HG02840 (cell line): ENCODE results near the gene TRPM5.

Experiments used
- ATAC-seq: cut with Tn5 transposase; IDR thresholded peaks from one replicate; pipeline ENCODE4 v1.9.1; 2021; ENCODE audit warnings: mild to moderate bottlenecking, moderate library complexity, moderate number of reproducible peaks; ENCODE audit not compliant: unreplicated experiment, low FRiP score

TRPM5 gene

DNA sequence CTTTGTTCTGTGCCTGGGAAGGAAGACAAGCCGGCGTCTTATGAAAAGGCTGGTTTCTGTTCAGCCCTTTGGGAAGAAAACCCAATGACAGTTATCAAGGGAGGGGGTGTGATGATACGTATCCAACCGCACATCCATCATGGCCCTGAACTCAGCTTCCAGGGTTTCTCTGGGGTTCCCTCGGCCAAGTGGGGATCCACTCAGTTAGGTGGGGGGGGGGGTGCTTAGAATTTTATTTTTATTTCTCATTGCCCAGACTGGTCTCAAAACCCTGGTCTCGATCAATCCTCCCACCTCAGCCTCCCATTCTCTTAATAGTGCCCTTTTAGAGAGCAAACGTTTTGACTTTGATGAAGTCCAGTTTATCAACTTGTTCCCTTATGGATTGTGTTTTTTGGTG is 26.2 kb upstream of the TRPM5 start:
- no peak for ATAC-seq

- ATAC-seq: no peak
Observed at GRCh38 chr11:2468363-2469235, 24.3 kb upstream of the TRPM5 start.

- no peak for ATAC-seq
Observed at GRCh38 chr11:2467695-2468055, 23.4 kb upstream of the TRPM5 start.

GRCh38 chr11:2466869-2467694 is 22.8 kb upstream of the TRPM5 start:
- no peak for ATAC-seq

DNA sequence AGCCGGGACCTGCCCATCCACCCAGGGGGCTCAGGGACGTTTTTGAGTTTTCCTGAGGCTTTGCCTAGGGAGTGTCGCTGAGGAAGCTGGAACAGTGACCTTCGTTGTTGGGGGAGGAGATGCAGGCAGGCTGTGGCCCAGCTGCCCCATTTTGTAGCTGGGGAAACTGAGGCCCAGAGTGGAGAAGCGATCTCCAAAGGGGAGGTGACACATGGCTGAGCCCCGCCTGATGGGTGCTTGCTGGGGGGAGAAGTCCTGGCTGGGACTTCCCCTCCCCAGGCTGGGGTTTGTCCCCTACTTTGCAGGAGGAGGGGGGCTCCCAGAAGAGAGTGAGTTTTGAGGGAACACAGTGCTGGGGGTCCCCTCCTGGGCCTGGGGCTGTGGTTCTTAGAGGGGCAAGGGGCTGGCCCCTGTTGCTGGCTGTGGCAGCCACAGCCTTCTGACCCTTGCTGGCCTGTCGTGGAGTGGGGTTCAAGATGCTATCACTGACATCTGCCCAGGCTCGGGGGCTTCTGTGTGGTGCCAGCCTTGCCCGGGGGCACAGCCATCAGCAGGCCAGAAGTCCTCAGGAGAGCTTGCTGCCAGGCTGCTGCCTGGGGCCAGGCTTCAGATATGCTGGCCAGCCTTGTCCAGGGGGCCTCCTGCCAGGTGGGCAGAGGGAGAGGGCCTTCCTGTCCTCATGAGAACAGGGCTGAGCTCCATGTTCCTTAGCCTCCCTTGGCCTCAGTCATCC is 21.9 kb upstream of the TRPM5 start:
- ATAC-seq: no peak

DNA sequence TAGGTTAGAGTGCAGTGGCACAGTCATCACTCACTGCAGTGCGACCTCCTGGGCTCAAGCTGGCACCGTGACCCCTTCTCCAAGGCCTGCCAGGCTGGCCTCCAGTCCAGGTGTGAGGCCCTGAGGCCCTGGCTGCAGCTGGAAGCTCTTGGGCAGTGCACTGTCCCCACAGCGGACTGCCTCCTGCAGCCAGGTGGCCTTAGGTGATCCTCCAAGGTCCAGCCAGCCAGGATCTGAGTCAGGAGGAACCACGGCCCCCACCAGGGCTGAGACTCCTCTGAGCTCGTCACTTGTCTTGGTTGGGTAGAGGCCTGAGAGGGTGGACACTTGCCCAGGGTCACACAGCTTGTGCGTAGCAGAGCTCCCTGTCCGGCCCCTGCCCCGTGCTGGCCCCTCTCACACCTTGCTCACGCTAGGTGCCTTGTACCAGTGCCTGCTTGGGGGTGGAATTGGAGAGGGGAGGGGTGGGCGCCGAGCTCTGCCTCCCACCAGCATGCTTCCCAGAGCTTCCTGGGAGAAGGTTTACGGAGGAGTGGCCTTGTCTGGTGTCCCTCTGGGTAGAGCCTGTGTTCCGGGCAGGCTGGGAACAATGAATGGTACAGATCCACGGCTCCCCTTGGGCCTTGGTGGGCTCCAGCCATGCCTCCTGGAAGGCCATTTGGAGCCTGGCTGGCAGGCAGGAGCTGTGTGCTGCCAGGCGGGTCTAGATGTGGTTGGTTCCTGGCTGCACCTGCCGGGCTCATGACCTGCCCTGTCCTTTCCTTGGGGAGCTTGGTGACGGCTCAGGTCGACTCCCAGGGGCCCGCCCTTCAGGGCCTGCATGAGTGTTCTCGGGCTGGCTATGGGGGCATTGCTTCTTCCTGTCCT is 21.1 kb upstream of the TRPM5 start:
- no peak for ATAC-seq

DNA sequence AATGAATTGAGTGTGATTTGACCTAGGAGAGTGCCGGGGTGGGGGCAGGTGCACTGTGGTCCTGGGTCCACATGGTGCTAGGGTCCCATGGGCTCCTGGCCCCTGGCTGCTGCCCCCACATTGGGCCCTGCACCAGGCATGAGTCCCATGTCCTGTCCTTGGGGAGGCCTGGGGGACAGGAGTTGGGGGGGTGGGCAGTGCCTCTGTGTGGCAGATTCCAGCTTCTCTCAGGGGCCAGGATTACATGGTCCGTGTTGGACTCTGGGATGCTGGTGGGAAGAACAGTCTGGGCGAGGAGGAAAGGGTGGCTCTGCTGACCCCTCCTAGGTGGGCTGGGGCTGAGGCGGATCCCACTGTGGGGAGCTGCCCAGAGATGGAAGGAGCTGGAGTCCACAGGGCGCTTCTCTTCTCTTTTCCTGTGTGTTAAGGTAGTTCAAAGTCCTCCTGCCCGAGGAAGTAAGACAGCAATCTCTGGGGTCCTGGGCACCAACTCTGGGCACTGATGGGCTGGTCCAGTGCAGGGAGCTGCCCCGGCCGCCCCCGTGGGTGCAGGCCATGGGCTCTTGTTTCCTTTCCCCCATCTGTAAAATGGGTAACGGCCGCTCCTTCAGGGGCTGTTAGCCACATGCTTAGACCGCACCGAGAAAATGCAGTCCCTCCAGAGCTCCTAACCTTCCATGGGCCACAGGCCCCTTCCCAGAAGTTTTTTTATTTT is 20.3 kb upstream of the TRPM5 start:
- no peak for ATAC-seq

- ATAC-seq: no peak
Observed at GRCh38 chr11:2463766-2464277, 19.5 kb upstream of the TRPM5 start.

- no peak for ATAC-seq
Observed at GRCh38 chr11:2462986-2463765, 18.9 kb upstream of the TRPM5 start.

GRCh38 chr11:2462543-2462985 is 18.2 kb upstream of the TRPM5 start:
- ATAC-seq: no peak

GRCh38 chr11:2461956-2462542 is 17.7 kb upstream of the TRPM5 start:
- no peak for ATAC-seq

DNA sequence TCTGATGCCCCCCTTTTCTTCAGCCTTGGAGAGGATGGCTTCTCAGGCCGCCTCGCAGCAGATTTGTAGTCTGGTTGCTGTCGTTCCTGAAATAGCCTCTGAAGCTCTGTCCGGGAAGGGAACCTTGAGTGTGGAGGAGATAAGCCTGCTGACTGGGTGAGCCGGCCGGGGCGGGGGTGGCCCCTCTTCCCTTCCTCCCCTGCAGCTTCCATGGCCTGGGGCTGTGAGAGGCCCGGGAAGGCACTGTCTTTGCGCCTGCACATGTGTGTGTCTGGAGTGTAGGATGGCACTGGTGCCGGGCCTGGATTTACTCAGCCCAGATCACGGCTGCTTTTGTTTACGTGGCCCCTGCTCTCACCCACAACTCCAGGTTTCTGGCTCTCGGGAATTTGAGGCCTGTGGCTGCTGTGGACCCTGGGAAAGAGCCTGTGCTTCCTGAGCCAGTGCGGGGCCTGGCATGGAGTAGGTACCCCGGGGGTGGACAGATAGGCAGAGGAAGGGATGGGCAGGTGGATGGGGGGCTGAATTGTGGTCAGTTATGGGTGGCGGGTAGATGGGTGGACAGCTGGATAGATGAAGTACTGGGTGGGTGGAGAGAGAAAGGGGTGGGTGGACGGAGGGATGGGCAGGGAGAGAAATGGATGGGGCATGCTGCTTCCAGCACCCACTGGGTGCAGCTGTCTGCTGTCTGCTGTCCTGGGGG is 17.1 kb upstream of the TRPM5 start:
- no peak for ATAC-seq

- ATAC-seq: no peak
Observed at GRCh38 chr11:2460540-2461252, 16.4 kb upstream of the TRPM5 start.

DNA sequence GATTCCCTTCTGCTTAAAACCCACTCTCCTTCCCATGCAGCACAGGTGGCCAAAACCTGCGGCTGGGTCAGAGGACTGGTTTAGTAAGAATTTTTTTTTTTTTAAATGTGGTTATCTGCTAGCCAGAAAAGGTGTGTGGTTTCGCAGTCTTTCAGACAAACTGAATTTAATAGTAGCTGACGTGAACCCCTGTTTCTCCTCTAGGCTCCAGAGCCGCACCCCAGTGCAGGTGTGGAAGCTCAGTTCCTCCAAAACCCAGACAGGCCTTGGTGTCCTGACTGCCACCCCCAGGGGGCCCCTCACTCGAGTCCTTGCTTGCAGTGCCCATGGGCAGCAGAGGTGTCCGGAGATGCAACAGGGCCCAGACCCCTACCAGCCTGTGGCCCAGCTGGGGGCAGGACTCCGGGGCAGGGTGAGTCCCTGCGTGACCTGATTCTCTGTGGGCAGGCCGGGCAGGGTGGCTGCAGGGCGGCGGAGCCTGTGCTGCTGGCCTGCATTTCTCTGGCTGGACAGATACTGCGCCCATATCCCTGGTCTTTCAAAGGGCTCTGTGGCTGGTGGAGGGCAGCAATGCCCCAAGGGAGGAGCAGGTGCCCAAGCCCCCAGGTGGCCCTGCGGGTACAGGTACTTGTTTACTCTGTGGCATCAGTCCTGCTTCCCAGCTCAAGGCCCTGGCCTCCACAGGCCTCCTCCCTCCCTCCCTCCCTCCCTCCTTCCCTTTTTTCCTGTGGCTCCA is 15.7 kb upstream of the TRPM5 start:
- ATAC-seq: no peak

DNA sequence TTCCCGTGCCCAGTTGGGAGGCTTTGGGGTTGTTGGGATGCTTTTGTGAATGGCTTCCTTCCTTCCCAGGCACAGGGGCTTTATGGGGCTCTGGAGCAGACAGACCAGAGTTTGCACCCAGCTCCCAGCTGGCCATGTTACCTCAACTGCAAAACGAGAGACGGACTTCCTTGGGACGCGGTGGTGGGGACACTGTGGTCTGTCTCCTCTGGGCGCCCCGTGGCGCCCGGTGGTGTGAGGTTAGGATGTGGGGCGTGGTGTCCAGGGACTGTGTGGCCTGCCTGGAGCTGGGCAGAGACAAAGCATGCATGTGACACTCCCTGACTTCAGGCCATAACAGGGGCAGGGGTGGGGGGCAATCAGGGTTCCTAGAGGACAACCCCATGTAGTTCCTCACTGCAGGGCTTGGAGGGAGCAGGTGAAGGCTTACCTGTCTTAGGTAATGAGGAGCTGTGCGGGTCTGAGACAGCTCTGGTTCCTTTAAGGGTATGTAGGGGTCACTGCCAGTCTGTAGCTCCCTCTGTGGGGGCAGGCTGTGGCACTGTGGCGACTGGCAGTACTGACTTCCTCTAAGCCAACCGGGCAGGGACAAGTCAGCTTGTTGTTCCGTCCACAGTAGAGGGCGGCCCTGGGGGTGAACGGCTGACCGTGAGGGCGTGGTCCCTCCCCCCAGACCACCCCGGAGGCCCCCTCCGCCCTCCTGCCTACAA is 14.9 kb upstream of the TRPM5 start:
- ATAC-seq: no peak

GRCh38 chr11:2458321-2458720 is 14.0 kb upstream of the TRPM5 start:
- no peak for ATAC-seq
